ENCODE results near the gene RARG. TPM values are rescaled to one million over a fixed set of nuclear protein-coding genes. Genes with fewer than 3 reads are reported as not detected.

The RARG gene
- total RNA-seq, 2 donors from 2014 or later: 57.6 to 57.8 TPM

- H3K9me3 ChIP-seq (ENCODE audit: control insufficient read depth, low read length, poor library complexity, severe bottlenecking): no peaks in the 10 kb centered on the region
- Mint-ChIP-seq H3K4me1 (peaks cover 76% of the 10 kb centered on the region), H3K27me3 (no peaks in the 10 kb centered on the region), H3K36me3 (ENCODE audit: low read depth) (peaks cover 11% of the 10 kb centered on the region), H3K4me3 (peak overlapping the region; percentile 82), H3K27ac (peak overlapping the region; percentile 95)
- no peak for DNase-seq
- no peak for ATAC-seq
These were observed 6.9 kb downstream of the RARG start for GRCh38 chr12:53224897-53225634.

GRCh38 chr12:53224061-53224896 lies 7.7 kb downstream of the RARG start:
- H3K9me3 ChIP-seq (ENCODE audit: control insufficient read depth, low read length, poor library complexity, severe bottlenecking): no peaks in the 10 kb centered on the region
- Mint-ChIP-seq H3K36me3 (ENCODE audit: low read depth) (peaks cover 16% of the 10 kb centered on the region), H3K27ac (peak overlapping the region; percentile 95), H3K4me3 (peak overlapping the region; percentile 82), H3K27me3 (no peaks in the 10 kb centered on the region), H3K4me1 (peaks cover 72% of the 10 kb centered on the region)
- no peak for ATAC-seq
- no peak for DNase-seq

GRCh38 chr12:53223389-53224060 lies 8.5 kb downstream of the RARG start:
- ATAC-seq (no peak), DNase-seq (peak in 2 of 3 donors; percentile 27 to 52)
- peaks cover 67% of the 10 kb centered on the region for H3K4me1 Mint-ChIP-seq
- peak overlapping the region; percentile 100 for H3K4me3 Mint-ChIP-seq
- H3K36me3 Mint-ChIP-seq (ENCODE audit: low read depth): peaks cover 17% of the 10 kb centered on the region
- peak overlapping the region; percentile 95 for H3K27ac Mint-ChIP-seq
- H3K27me3 Mint-ChIP-seq: no peaks in the 10 kb centered on the region
- no peaks in the 10 kb centered on the region for H3K9me3 ChIP-seq (ENCODE audit: control insufficient read depth, low read length, poor library complexity, severe bottlenecking)

GRCh38 chr12:53222806-53223261 lies 9.2 kb downstream of the RARG start:
- H3K9me3 ChIP-seq (ENCODE audit: control insufficient read depth, low read length, poor library complexity, severe bottlenecking): no peaks in the 10 kb centered on the region
- H3K27me3 Mint-ChIP-seq: no peaks in the 10 kb centered on the region
- ATAC-seq (no peak), DNase-seq (no peak)
- H3K27ac Mint-ChIP-seq: peak overlapping the region; percentile 95
- peaks cover 14% of the 10 kb centered on the region for H3K36me3 Mint-ChIP-seq (ENCODE audit: low read depth)
- H3K4me1 Mint-ChIP-seq: peaks cover 67% of the 10 kb centered on the region
- H3K4me3 Mint-ChIP-seq: peak overlapping the region; percentile 100

GRCh38 chr12:53222170-53222721 lies 9.8 kb downstream of the RARG start:
- H3K27ac Mint-ChIP-seq: peak overlapping the region; percentile 95
- peak overlapping the region; percentile 100 for H3K4me3 Mint-ChIP-seq
- no peak for DNase-seq
- H3K36me3 Mint-ChIP-seq (ENCODE audit: low read depth): peaks cover 14% of the 10 kb centered on the region
- no peaks in the 10 kb centered on the region for H3K27me3 Mint-ChIP-seq
- H3K9me3 ChIP-seq (ENCODE audit: control insufficient read depth, low read length, poor library complexity, severe bottlenecking): no peaks in the 10 kb centered on the region
- no peak for ATAC-seq
- peaks cover 66% of the 10 kb centered on the region for H3K4me1 Mint-ChIP-seq

- DNase-seq (peak in 2 of 3 donors; percentile 38 to 46), ATAC-seq (peak; percentile 12)
- H3K36me3 Mint-ChIP-seq (ENCODE audit: low read depth): peaks cover 10% of the 10 kb centered on the region
- H3K4me3 Mint-ChIP-seq: peak overlapping the region; percentile 100
- peaks cover 67% of the 10 kb centered on the region for H3K4me1 Mint-ChIP-seq
- peak overlapping the region; percentile 95 for H3K27ac Mint-ChIP-seq
- H3K9me3 ChIP-seq (ENCODE audit: control insufficient read depth, low read length, poor library complexity, severe bottlenecking): no peaks in the 10 kb centered on the region
- H3K27me3 Mint-ChIP-seq: no peaks in the 10 kb centered on the region
These were observed 10.6 kb downstream of the RARG start for GRCh38 chr12:53221203-53222080.

- peaks cover 69% of the 10 kb centered on the region for H3K4me1 Mint-ChIP-seq
- no peaks in the 10 kb centered on the region for H3K27me3 Mint-ChIP-seq
- peak; percentile 69 for ATAC-seq
- H3K4me3 Mint-ChIP-seq: peak overlapping the region; percentile 100
- DNase-seq: peak; percentile 54 to 80 (median 78)
- H3K36me3 Mint-ChIP-seq (ENCODE audit: low read depth): peaks cover 10% of the 10 kb centered on the region
- H3K27ac Mint-ChIP-seq: peak overlapping the region; percentile 99
- no peaks in the 10 kb centered on the region for H3K9me3 ChIP-seq (ENCODE audit: control insufficient read depth, low read length, poor library complexity, severe bottlenecking)
These were observed 11.3 kb downstream of the RARG start for GRCh38 chr12:53220694-53221202.

GRCh38 chr12:53219956-53220693 lies 11.9 kb downstream of the RARG start:
- Mint-ChIP-seq H3K4me1 (peaks cover 69% of the 10 kb centered on the region), H3K27ac (peak overlapping the region; percentile 99), H3K36me3 (ENCODE audit: low read depth) (peaks cover 6% of the 10 kb centered on the region), H3K27me3 (no peaks in the 10 kb centered on the region), H3K4me3 (peak overlapping the region; percentile 100)
- H3K9me3 ChIP-seq (ENCODE audit: control insufficient read depth, low read length, poor library complexity, severe bottlenecking): no peaks in the 10 kb centered on the region
- peak; percentile 72 for ATAC-seq
- peak; percentile 61 to 66 (median 61) for DNase-seq

GRCh38 chr12:53219292-53219955 lies 12.6 kb downstream of the RARG start:
- Mint-ChIP-seq H3K4me3 (peak overlapping the region; percentile 100), H3K27ac (peak overlapping the region; percentile 99), H3K27me3 (no peaks in the 10 kb centered on the region), H3K36me3 (ENCODE audit: low read depth) (peaks cover 6% of the 10 kb centered on the region), H3K4me1 (peaks cover 67% of the 10 kb centered on the region)
- H3K9me3 ChIP-seq (ENCODE audit: control insufficient read depth, low read length, poor library complexity, severe bottlenecking): no peaks in the 10 kb centered on the region
- ATAC-seq (peak; percentile 27), DNase-seq (no peak)

GRCh38 chr12:53218551-53219291 lies 13.3 kb downstream of the RARG start:
- H3K9me3 ChIP-seq (ENCODE audit: control insufficient read depth, low read length, poor library complexity, severe bottlenecking): no peaks in the 10 kb centered on the region
- Mint-ChIP-seq H3K4me3 (peak overlapping the region; percentile 100), H3K27ac (peak overlapping the region; percentile 99), H3K27me3 (no peaks in the 10 kb centered on the region), H3K36me3 (ENCODE audit: low read depth) (peaks cover 6% of the 10 kb centered on the region), H3K4me1 (peaks cover 66% of the 10 kb centered on the region)
- no peak for ATAC-seq
- DNase-seq: no peak

Data from T-helper 17 cell (primary cell).